Measurements from ENCODE around the gene TOB2. TPM values are rescaled to one million over a fixed set of nuclear protein-coding genes. Genes with fewer than 3 reads are reported as not detected.
"Not testable (repeated sequence)": the region's sequence is repeated elsewhere in the genome, so short reads cannot be mapped to it uniquely, and the experiment has no call there.

TOB2 gene
- polyA plus RNA-seq, 10 donors: 29.5 to 42.7 (median 36.1) TPM

DNA sequence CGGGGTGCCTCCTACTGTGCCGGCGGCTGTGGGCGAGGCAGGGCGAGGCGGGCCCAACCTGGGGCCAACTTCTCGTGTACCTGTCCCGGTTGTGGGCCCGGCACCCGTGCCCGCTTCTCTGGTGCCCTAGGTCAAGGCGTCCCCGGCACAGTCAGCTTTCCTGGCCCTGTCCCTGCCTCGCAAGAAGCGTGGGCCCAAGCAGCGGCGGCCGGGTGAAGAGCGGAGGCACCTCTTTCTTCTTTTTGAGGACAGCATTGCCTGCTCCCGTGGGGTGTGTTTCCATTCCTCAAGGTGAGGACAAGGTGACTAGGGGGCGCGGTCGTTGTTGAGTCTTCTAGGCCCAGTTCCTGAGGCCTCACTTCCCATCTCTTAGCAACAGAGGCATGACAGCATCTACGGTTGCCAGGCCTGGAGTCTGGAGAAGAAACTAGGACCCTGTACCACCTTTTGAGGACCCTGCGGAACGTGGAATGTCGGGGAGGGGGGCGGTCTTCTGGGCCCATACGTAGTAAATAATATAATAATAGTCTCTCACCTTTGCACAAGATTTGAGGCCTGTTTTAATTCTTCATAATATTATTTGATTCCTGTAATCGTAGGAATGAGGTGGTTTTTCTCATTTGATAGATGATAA lies 22.7 kb upstream of the TOB2 start:
- DNase-seq: no peak

DNA sequence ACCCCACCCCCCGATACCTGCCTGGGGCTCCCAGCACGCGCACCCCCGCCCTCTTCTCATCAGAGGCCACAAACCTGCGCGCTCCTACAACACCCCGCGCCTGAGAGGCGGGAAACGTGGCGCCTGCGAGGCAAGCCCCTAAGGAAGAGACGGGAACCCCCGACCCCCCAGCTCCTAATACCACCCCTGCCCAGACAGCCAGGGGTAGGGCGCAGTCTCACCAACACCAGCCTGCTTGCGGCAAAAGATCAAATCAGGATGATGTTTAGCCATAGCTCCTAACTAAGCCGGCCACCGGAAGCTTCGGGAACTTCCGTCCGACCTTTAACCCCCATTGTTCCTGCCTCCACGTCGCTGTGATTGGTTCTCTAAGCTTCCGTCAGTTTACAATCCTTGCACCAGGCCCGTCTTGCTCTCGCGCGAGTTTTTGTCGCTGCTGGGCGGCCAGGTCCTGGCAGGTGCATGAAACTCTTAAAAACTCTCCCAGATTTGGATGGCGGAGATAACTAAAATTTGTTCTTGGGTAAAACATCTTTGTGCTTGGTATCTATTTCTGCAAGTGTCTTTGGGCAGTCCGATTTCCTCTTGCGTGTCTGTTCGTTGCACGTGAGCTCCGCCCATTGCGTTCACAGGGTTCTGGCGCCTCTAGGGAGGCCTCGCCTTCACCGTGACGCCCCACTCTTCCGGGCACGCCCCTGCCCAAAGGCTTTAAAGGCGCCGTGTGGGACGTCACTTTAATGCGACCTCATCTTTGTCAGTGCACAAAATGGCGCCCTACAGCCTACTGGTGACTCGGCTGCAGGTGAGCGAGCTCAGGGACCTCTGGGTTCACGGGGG lies 22.0 kb upstream of the TOB2 start, which contains the start of the genes ACO2 and PHF5A:
ACO2 (plus strand) TSS at position 737 of the 837 bp plus-strand sequence; CDS start at position 767, 30 bp downstream.
PHF5A (minus strand) TSS at position 312 of the 837 bp plus-strand sequence; CDS start at position 273, 39 bp downstream.
- peak; percentile 98 to 99 (median 99) for DNase-seq

DNA sequence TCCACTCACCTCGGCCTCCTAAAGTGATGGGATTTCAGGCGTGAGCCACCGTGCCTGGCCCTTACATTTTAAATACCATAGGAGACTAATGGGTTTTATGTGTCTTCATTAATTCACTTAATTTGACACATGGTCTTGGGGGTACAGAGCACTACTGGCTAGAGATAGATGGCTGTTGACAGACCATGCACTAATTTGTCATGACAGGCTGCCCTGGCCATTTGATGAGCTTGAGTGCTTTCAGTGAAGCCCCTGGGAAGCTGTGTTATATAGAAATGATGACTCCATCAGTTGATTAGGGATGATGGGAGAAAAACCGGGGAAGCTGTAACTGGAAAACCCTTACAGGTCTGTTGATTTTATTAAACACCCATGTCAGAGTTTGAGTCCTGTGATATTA lies 15.3 kb upstream of the TOB2 start:
- no peak for DNase-seq

DNA sequence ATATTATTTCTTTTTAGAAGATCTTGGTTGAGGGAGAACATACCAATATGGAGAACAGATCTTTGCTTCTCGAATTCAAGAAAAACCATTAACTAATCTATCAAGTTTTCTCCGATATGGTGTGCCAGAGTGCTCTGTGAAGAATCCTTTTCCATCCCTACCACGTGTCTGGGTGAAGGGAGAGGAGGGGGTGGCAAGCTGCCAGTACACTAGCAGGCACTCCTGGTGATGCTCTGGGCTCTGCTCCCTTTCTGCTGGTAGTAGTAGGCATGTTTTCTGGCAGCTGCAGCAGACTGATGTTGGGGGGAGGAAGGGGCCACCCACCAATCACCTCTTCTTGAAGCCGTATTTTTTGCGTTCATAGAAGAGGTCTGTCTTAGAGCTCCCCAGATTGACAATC lies 13.5 kb upstream of the TOB2 start:
- not testable (repeated sequence) for DNase-seq

DNA sequence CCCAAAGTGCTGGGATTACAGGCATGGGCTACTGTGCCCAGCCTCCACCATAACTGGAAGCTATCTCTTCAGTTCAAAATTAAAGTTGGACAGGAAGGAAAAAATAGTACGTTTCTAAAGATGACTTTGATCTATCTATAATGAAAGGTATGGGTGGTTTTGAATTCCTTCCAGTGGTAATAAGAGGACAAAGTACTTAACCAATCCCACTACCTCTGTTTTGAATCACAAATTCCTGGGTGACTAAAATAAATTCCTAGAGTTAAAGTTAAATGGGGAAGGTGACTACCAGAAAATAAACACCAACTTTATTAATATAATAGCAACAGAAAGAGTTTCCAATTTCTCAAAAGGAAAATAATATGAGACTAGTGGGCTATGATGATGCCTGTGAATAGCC lies 12.8 kb upstream of the TOB2 start:
- DNase-seq: no peak

DNA sequence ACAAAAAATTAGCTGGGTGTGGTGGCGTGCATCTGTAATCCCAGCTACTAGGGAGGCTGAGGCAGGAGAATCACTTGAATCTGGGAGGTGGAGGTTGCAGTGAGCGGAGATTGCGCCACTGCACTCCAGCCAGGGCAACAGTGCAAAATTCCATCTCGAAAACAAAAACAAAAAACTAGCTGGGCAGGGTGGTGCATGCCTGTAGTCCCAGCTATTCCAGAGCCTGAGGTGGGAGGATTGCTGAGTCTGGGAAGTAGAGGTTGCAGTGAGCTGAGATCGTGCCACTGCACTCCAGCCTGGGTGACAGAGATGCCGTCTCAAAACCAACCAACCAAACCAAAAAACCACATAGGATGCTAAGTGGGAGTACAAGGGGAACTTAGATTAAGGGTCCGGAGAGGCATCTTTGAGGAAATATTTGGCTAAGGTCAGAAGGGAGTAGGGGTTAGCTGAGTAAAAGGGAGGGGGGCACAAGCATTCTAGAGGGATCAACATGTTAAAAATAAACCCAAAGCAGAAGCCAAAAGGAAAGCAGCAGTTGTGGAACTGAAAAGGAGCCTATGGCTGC lies 11.6 kb upstream of the TOB2 start:
- DNase-seq: no peak

DNA sequence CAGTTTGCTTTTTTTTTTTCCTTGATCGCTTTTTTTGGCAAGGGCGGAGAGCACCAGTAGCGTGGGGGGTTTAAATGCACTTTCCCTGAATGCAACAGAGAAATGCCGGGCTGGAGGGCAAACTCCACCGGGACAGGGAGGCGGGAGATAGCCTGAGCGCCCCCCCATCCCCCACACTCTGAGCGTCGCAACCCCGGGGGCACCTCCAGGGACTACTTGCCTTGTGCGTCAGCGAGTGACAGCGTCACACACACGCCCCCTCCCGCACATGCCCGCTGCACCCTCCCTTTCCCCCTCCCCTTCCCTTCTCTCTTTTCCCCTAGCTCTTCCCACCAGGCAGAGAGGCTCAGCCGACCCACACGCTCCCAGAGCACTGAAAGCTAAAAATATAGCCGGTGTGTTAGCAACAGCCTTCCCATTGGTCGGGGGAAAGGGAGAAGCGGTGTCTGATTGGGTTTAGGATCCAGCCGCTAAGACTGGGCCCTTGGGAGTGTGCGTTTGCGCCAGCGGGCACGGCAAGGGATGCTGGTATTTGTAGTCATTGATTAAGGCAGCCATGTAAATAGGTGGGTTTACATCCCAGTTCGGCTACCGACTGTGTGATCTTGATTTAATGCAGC lies 1.7 kb upstream of the TOB2 start:
- peak; percentile 99 to 100 (median 100) for DNase-seq

DNA sequence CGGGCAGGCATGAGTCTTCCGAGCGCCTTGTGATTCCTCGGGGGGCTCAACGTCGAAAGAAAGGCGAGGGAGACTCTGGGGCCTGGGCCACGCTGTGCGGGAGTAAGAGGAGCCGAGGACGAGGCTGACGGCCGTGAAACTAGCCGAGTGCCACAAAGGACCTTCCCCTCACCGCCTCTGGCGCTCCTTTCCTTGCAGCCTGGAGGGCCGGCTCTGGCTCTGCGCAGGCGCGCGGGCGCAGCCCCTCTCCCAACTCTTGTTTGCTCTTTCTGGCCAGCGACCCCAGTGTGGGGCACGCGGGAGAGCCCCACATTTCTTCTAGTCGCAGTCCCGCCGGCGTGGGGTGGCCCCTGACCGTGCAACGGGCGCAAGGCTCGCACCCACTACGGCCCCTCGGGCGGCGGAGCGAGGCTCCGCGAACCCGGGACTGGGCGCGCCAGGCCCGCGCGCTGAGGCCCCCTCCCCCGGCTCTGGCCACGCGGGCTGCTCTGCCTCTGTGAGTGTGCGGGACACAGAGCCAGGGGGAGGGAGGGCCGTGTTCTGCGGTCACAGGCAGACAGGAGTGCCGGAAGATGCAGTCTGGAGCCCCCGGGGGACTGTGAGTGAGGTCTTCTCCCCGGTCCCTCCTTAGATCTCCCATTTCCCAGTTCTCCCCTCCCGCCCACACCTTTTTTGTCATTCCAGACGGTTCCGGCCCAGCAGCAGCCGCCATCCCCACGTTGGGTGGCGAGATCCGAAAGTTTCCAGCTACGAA lies 1.0 kb upstream of the TOB2 start:
- DNase-seq: peak; percentile 75 to 96 (median 89)

DNA sequence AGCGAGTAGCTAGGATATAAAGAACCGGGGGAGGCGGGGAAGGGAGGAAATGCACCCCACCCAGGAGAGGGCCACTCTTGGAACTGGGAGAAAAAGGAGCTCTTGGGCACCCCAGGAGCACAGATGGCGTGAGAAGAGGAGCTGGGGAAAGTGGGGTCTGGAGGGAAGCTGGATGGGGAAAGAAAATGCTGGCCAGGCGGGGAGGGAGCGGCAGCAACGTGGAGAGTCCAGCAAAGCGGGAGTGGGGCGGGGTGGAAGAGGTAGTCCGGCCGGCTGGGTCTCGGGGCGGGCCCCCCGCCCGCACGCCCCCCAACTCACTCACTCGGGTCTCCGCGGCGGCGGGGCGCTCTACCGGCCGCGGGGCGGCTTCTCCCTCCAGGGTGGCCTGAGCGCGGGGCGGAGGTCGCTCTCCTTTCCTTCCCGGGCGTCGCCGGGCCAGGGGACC lies 522 bp downstream of the TOB2 start:
- DNase-seq: no peak

DNA sequence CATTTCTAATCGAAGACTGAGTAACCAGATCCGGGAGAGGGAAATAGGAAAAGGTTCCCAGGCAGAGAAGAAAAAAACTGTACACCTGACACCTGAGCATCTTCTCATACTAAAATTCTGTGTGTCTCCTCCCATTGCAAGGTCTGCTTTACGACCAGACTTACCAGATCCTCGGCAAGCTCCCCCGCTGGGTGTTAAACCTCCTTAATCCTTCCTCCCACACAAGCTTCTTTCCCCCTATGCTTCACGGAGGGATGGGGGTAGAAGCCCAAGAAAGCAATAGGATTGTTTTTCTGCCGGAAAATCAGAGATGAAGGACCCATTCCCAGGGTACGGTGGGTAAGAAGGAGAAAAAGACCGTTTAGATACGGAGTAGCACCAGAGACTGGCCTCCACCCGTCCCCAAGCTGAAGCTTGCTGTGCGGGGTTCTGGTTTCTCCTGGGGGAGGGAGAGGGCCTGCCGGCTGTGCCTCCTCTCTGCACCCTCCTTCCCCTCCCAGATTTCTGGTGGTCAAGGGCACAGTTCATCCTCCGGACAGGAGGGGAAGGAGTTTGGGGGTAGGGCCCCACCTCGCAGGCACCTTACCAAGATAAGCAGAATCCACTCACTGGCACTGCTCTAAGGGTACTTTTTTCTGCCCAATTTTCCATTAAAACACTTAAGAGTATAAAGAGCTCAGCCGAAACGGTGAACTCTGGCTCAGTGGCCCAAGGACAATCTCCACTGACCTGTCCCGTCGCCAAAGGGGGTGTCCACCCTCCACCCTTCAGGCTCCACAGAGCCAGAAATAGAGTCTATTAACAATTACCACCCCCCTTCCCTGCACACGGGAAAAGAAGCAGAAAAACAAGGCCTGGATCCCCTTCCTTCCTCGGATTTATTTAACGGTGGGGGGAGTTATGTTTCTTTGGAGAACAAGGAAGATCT lies 1.2 kb downstream of the TOB2 start:
- DNase-seq: peak in 2 of 3 donors; percentile 33 to 59

DNA sequence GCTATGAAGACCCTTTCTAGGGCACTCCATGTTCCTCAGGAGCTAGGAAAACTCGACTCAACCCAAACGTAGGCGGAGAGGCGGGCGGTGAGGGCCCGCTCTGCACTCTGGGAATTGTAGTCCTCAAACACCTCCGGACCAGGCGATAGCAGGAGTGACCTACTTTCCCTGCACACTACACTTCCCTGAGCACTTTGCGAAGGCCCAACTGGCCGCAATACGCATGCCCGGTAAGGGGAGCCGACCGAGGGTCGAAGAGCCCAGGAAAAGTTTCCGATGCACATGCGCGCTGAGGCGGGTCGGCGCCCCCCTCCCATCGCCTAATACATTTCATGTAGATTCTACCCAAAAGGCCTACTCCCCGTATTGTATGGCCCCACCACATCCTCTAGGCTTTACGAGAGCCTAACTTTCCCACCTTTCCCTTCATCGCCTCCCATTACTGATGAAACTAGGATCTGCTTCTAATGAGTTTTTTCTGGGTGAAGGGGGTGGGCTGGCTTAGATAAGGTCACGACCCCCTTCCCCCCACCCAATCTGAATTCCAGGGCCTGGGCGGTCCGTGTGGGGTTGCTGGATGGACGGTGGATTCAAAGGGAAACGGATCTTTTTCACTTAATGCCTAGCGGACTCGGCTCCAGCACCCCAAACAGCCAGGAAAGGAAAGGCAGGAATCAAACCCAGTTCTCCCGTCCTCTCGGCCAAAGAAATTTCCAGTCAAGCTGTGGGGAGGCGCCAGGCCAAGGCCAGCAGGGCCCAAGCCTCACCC lies 2.1 kb downstream of the TOB2 start:
- peak; percentile 98 to 99 (median 99) for DNase-seq

DNA sequence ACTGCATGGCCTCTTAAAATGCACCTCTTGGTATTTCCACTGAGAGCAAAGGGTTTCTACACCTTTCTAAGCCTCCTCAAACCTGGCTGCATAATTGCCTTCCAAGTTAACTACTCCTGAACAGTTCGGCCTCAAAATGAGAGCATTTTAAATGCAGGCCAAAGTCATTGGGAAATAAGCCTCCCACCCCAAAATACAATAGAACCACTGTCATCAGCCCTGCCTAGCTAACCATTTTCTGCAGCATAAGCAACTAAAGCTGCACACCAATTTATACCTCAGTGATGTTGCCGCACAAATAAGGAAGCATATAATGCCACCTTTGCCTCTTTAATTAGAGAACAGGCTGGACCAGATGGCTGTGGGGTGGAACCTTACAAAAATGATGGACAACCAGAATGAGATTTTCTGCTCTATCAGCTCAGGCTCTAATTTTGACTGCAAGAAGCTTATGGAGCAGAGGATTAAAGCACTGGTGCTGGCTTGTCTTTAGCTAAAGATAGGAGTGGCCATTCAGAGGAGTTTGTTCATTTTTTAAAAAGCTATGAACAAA lies 4.3 kb downstream of the TOB2 start:
- no peak for DNase-seq

DNA sequence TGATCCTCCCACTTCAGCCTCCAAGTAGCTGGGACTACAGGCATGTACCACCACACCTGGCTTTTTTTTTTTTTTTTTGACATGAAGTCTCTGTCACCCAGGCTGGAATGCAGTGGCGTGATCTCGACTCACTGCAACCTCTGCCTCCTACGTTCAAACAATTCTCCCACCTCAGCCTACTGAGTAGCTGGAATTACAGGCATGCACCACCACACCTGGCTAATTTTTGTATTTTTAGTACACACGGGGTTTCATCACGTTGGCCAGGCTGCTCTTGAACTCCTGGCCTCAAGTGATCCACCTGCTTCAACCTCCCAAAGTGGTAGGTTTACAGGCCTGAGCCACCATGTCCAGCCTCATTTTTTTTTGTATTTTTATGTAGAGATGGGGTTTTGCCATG lies 6.1 kb downstream of the TOB2 start:
- DNase-seq: not testable (repeated sequence)

DNA sequence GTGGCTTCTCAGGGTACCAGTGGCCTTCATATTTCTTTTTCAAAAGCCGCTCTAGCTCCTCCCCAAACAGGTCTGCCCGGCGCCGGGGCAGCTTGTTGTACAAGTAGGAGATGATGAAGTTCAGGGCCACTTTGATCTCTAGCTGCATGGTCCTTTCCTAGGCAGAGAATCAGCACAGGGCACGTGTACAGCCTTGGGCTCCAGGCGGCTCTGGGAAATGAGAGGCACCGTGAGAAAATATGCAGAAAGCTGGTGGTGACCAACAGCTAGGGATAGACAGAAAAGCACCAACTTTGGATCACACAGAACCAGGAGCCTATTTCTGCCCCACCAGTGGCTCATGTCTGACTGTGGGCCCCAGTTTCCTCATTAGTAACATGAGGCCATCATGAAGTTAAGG lies 9.4 kb downstream of the TOB2 start:
- no peak for DNase-seq

DNA sequence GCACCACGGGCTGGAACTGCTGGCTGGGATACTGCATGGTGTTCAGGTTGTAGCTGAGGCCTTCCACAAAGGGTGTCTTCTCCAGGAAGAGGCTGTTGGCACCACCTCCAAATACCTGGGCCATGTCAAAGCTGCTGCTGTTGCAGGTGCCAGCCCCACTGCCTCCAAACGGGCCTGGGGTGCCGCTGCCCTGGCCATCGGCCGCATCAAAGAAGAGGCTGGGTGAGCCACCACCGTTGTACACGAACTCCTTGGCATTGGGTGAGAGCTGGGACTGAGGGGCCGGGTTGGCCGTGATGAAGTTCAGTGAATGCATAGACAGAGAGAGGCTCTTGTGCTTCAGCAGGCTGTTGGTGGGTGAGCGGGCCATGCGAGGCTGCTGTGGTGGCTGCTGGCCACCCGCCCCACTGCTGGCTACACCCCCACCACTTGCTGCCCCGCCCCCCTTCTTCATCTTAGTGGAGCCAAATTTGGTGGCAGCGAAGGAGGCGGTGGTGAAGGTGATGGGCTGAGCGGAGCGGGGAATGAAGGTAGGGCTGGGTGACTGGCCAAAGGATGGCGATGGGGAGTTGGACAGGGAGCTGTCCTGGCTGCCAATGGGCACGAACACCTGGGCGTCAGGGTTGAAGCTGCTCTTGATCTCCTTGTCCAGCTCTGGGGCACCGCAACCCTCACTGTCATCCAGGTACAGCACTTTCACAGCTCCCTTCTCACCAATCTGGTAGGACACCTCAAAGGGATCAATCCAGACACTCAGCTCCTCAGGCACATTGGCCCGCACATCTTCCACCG lies 10.1 kb downstream of the TOB2 start:
- no peak for DNase-seq

DNA sequence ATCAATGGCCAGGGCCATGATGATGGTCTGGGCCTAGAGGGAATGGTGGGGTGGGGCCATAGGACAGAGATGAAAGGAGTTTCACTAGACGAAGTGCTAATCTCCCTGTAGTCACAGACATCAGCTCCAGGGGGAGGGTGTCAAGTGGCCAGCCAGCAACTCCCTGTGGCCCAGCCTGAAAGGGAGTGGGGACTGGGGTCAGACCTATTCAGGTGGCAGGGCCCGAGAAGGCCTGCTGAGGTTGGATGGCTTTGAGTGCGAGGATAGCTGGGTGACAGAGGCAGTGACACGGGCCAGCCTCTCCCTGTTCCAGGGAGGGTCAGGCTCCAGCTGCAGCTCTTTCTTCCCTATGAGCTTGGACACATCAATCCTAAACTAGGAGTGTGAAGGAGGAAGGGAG lies 11.0 kb downstream of the TOB2 start:
- DNase-seq: no peak

DNA sequence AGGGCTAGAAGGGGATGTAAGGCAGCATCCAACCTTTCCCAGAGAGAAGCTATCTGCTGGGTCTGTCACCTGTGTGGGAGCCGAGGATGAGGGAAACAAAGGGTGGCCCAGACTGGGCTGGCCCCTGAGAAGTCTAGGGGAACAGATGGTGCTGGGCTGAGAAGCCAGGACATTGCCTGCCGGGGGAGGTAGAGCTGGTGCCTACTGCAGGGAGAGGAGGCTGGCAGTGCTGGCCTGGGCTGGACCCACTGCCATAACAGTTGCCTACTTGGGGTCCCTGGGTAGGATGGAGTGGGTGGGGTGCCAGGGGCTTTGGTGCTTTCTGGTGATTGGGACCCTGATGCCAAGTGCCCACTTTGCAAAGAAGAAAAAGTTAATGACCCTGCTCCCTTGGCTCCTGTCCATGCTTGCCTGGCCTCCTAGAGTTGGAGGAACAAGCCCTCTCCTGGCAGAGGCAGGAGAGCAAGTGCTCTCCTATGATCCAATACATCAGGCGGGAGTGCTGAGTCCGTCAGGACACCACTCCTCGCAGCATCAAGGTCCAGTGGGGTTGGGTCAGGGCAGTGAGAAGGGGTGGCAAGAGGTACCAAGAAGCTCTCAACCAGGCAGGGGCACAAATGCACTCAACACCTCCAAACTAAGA lies 12.1 kb downstream of the TOB2 start:
- DNase-seq: not testable (repeated sequence)

DNA sequence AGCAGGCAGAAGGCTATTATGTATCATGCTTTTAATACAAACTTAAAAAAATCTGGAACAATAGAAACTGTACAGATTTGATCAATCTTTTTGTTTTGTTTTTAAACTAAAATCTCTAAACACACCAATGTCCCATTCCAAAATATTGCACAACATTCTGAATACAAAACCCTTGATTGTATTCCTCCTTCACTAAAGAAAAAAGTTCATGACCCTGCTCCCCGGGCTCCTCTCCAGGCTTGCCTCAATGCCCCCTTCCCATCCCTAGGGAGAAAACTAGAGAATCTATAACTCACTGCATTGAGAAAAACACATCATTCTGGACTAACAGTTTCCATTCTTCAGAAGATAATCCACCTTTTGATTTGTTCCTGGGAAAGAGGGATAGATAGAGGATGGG lies 13.1 kb downstream of the TOB2 start:
- not testable (repeated sequence) for DNase-seq

Data from muscle of back (tissue), 11 donors.